AG09319 (cell line): Measurements from ENCODE around the gene PLOD1.
"Not testable (repeated sequence)": the region's sequence is repeated elsewhere in the genome, so short reads cannot be mapped to it uniquely, and the experiment has no call there.

Experiments
- DNase-seq: peaks from one replicate; pipeline ENCODE4 v3.0.0-alpha.2; 2010; ENCODE audit warnings: low read depth; ENCODE audit errors: extremely low read depth
- TF ChIP-seq, protein P1 (sequence below): IDR thresholded peaks from 2 replicates; pipeline ENCODE4 v1.5.1; 2011; ENCODE audit warnings: low read depth, mild to moderate bottlenecking, inconsistent platforms, low read length, moderate library complexity

The PLOD1 gene

DNA sequence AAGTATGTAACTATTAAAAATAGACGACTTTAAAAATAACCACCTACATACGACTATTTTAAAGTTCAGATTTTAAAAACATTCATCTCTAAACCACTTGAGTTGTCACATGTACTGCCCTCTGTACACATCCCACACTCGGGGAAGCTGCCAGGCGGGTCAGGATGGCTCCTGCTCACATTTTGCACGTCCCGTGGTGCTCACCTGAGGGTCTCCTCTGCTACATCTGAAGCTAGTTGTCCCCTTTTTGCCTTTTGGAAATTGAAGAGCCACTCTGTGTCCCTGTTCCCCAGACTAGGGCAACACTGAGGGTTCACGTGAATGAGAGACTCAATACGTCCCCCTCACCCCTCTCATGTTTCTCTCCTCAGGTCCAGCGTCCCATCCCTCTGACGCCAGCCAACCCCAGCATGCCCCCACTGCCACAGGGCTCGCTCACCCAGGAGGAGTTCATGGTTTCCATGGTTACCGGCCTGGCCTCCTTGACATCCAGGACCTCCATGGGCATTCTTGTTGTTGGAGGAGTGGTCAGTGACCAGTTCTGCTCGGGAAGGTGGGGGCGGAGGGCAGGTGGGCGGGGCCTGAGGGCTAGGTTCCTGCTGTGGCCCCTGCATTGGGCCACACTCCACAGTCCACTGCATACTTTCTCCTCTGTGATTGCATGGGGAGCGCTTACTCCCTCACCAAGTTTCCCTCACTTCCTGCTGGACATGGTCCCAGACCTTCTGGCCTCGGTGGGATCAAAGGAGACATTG is 71.8 kb downstream of the PLOD1 start:
- TF ChIP-seq, protein P1, sequence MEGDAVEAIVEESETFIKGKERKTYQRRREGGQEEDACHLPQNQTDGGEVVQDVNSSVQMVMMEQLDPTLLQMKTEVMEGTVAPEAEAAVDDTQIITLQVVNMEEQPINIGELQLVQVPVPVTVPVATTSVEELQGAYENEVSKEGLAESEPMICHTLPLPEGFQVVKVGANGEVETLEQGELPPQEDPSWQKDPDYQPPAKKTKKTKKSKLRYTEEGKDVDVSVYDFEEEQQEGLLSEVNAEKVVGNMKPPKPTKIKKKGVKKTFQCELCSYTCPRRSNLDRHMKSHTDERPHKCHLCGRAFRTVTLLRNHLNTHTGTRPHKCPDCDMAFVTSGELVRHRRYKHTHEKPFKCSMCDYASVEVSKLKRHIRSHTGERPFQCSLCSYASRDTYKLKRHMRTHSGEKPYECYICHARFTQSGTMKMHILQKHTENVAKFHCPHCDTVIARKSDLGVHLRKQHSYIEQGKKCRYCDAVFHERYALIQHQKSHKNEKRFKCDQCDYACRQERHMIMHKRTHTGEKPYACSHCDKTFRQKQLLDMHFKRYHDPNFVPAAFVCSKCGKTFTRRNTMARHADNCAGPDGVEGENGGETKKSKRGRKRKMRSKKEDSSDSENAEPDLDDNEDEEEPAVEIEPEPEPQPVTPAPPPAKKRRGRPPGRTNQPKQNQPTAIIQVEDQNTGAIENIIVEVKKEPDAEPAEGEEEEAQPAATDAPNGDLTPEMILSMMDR, result no peak
- DNase-seq, result no peak

DNA sequence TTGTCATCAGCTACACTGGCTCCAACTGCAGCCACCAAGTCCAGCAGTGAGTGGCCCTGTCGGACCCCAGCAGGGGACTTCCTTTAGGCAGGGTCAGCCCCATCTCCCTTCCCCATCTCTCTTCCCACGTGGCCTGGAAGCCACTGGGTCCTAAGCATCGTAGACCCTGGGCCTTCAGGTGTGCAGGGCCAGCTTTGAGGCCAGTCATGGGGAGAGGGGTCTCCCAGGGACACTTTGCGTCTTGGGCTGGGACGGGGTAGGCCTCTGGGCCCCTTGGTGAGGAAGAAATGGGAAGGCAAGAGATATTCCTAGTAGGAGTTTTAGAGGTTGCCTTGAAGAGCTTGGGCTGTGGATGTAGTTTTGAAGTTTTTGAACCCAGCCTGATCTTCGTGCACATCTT is 72.7 kb downstream of the PLOD1 start:
- no peak for DNase-seq
- TF ChIP-seq, protein P1, result no peak

DNA sequence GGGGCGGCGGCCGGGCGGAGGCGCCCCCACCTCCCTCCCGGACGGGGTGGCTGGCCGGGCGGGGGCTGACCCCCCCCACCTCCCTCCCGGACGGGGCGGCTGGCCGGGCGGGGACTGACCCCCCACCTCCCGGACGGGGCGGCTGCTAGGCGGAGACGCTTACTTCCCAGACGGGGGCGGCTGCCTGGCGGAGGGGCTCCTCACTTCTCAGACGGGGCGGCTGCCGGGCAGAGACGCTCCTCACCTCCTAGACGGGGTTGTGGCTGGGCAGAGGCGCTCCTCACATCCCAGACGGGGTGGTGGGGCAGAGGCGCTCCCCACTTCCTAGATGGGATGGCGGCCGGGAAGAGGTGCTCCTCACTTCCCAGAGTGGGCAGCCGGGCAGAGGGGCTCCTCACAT is 73.8 kb downstream of the PLOD1 start:
- DNase-seq, result not testable (repeated sequence)

DNA sequence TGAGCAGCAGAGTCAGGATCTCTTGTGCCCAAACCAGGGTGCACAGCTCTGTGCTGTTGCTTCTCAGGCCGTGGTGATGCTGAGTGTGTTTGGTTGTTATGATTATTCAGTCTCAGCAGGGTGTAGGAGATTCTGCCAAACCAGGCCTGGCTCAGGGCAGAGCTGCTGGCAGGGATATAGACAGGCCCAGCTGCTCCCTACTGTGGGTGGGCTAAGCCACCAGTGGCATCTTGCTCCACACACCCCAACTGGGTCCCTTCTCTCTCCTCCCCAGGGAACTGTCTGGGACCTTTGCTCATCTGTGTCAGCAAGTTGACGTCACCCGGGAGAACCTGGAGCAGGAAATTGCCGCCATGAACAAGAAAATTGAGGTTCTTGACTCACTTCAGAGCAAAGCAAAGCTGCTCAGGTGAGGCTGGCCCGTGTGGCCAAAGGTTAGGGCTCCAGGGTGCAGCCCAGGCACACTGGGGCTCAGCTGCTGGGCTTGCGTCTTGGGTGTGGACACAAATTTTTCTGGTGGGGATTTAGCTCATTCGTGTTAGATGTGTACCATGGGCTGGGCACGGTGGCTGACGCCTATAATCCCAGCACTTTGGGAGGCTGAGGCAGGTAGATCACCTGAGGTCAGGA is 74.9 kb downstream of the PLOD1 start:
- TF ChIP-seq, protein P1, result no peak
- DNase-seq, result no peak

DNA sequence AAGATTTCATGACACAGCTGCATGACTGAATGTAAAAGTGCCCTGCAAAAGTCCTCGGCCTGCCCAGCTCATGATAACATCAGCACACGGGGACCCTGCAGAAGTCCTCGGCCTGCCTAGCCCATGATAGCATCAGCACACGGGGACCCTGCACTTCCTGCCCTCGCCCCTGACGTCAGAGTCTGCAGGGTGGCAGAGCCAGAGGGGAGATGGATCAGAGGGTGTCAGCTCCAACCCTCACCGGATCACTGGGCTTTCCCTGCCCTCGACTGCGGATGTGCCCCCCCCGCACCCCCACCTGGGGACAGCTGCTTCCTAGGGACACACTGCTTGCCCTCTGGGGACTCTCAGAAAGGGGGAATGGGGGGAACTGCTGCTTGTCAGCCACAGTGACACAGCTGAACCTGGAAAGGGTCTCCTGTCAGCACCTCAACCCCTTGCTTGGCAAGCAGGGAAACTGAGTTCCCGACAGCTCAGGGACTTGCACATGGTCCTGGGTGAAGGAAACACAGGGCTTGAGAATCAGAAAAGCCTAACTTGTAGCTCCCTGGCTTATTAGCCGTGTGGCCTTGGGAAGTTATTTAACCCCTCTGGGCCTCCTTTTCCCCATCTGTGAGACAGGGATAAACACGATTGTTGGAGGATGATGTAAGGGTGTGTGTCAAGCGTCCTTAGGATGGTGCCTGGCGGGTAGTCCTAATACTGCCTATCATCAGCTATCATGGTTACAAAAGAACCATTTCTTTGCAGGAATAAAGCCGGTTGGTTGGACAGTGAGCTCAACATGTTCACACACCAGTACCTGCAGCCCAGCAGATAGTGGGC is 76.4 kb downstream of the PLOD1 start:
- no peak for DNase-seq
- TF ChIP-seq, protein P1, result no peak

DNA sequence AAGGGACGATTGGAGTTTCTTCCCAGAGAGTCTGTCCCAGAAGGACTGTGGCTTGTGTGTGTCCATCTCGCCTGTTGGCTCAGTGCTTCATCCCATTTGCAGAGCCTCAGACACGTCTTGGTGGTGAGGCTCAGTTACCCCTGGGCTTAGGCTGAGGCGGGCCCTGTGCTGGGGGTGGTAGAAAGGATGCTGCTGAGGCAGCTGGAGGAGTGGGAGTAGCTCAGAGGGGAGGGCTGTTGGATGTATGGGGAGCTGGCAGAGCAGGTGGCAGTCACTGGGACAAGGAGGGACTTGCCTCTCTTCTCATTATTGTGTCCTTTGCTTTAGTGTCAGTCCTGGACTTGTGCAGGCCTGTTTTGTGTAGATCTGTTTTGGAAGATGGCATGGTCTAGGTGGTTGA is 77.5 kb downstream of the PLOD1 start:
- TF ChIP-seq, protein P1, result no peak
- DNase-seq, result no peak

DNA sequence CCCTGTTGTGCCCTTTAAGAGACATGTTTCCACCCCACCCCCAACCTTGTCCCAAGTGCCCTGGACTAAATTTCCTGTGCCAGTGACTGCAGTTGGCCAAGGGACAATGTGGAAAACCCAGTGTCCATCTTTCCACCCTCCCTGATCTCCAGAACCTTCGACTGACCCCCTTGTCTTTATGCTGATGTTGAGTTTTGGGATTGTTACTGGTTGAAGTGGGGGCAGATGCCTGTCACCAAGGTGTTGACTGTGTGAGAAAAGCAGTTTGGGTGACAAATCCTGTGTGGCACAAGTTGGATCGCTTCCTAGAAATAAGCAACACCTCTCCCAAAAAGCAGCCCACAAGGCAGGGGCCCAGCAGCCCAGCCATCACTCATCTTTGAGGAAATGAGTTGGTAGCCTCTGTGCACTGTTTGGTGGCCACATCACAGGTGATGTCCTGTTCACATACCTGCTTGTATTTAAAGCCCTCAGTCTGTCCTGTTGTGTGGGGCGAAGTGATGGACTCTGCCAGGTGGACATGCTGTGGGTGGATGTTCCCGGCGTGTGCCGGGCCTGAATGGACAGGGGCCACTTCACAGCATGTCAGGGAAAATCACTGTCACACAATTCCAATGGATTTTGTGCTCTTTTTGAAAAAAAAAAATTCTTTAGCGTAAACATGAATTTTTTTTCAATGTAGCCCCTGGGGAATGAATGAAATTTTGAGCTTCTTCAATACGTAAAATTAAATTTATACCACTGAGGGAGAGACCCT is 78.2 kb downstream of the PLOD1 start:
- no peak for DNase-seq
- TF ChIP-seq, protein P1, result no peak
